HG02642 (cell line): Measurements from ENCODE around the gene H3-3A.
A peak's percentile ranks its signal among the peaks of the same experiment; 100 is the strongest.

Source experiments
- ATAC-seq: cut with Tn5 transposase; IDR thresholded peaks from one replicate; pipeline ENCODE4 v1.9.1; 2021; ENCODE audit warnings: mild to moderate bottlenecking; ENCODE audit not compliant: unreplicated experiment, poor library complexity

The H3-3A gene

GRCh38 chr1:226051365-226051764, 11.2 kb upstream of the H3-3A start:
- no peak for ATAC-seq

DNA sequence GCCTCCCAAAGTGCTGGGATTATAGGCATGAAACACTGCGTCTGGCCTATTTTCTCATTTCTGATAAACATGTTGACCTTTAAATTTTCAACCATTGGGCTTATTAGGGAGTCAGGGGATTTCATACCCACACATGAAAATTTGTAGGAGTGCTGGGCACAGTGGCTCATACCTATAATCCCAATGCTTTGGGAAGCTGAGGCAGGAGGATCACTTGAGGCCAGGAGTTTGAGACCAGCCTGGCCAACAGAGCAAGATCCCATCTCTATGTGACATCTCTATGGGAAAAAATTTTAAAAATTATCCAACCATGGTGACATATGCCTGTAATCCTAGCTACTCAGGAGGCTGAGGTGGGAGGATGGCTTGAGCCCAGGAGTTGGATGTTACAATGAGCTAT, 10.5 kb upstream of the H3-3A start:
- no peak for ATAC-seq

- no peak for ATAC-seq
These were observed 7.8 kb upstream of the H3-3A start for GRCh38 chr1:226054519-226055327.

- no peak for ATAC-seq
These were observed 2.8 kb upstream of the H3-3A start for GRCh38 chr1:226059709-226060108.

DNA sequence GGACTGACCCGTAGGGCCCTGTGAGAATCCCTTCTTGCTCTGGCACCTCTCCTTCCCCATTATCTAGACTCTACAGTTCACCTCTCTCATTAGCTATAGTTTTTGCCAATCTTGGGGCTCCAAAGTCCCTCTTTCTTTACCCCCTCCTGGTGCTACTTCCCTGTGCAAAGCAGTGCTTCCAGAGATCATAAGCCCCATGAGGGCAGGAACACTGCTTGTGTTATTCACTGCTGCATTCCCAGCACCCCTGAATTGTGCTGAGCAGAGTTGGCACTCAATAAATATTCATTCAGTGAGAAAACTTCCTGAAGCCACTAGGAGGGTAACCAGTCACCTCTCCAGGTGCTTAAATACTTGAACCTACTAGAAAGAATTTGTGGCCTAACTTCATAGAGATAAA, 2.1 kb upstream of the H3-3A start:
- ATAC-seq, result no peak

- ATAC-seq, result no peak
These were observed 1.3 kb upstream of the H3-3A start for GRCh38 chr1:226061068-226061840.

- ATAC-seq, result peak; percentile 57
These were observed 517 bp upstream of the H3-3A start for GRCh38 chr1:226061841-226062557.

GRCh38 chr1:226063224-226063976, 884 bp downstream of the H3-3A start:
- peak; percentile 21 for ATAC-seq

DNA sequence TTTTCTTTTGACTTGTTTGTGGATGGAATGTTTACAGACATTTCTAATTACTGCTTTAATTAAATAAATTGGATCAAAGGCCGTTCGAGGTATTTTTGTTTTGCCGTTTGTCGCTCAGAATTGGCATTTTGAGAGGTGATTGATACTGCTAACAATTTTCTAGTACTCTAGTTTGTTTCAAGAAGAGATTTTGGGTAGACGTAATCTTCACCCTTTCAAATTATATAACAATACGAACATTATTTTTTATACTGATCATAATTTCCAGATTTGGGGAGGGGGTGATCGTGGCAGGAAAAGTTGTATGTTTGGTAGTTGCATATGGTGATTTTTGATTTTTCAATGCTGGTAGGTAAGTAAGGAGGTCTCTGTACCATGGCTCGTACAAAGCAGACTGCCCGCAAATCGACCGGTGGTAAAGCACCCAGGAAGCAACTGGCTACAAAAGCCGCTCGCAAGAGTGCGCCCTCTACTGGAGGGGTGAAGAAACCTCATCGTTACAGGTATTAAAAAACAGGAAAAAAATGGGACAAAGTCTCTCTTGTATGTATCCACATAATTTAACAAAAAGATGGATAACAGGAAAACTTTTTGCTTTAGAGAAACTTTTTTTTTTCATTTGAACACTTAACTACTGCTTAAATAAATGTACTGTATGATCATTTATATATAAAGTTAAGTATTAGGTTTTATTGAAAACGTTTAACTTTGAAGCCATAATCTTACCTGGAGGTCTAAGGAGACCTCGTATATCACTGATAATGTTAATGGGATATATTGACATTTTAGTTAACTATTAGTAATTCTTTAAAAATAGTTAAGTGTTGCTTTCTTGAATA, 1.7 kb downstream of the H3-3A start:
- no peak for ATAC-seq

GRCh38 chr1:226064816-226065248, 2.3 kb downstream of the H3-3A start:
- no peak for ATAC-seq

DNA sequence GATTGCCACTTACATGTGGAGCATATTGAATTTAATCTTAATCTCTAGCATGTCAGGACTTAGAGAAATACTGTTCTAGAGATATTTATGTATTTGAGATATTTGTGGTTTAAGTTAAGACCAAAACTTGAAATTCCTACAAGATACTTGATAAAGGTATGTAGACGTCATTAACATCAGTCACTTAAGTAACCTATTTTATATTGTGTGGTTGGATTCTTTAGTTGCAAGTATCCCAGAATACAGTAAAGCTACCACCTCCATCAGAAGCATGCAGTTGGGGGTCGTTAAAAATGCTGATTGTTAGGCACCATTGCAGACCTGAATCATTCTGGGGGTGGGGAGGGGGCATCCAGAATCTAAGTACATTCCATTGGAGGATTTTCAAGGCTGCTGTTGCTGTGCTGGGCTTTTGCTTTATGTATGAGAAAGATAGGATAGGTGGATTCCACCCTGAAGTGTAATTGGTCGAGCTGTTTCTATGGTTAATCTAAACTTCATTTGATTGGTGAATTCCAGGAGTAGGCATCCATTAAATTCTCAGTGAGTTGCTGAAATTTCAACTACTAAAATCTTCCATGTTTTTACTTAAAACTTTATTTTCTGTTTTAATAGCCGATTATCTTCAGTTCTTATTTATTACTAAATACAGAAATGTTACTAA, 4.0 kb downstream of the H3-3A start:
- ATAC-seq, result no peak

- ATAC-seq, result no peak
These were observed 7.4 kb downstream of the H3-3A start for GRCh38 chr1:226069811-226070489.

- no peak for ATAC-seq
These were observed 9.8 kb downstream of the H3-3A start for GRCh38 chr1:226072347-226072746.

DNA sequence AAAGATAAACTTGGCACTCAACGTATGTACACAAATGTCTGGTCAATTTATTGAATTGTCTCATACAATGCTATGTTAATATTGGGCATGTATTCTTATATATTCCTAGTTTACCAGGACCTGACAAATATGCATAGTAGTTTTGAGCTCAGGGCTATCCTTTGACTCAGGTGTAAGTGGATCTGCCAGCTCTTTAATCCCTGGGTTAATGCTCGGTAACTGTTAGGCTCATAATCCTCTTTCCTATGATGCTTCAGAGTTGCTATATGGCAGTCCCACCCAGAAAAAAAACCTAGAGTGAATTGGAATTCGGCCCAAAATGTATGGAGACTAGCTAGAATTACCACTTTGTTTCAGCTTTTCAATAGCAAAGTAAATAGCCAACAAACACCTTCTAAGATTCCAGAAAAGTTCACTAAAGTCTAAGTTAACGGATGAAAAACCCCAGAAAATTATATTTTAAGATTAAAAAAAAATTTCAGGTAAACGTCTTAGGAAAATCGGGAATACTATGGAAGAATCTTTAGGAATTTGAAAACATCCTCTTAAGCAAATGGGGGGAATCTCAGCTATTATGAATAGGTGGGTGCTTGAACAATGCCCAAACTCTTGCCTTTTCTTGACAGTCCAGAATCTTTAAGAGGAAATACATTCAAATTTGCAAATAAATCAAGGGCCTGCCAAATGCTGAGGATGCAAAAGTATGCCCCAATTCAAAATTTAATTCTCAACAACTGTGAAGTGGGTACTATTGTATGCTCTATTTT, 10.9 kb downstream of the H3-3A start:
- no peak for ATAC-seq

DNA sequence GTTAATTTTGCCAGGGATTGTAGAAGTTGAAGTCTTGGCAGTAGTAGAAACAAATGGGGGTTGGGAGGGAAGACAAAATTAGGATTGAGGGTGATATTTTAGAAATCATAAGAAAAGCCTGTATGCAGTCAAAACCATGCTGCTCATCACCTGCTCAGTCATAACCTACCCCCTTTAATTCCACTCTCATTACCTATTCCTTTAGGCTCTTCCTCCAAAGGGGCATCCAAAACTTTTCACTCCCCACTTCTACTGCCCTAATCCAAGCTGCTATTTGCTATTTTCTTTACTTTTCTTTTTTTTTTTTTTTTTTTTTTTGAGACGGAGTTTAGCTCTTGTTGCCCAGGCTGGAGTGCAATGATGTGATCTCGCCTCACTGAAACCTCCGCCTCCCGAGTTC, 11.5 kb downstream of the H3-3A start:
- ATAC-seq, result no peak

DNA sequence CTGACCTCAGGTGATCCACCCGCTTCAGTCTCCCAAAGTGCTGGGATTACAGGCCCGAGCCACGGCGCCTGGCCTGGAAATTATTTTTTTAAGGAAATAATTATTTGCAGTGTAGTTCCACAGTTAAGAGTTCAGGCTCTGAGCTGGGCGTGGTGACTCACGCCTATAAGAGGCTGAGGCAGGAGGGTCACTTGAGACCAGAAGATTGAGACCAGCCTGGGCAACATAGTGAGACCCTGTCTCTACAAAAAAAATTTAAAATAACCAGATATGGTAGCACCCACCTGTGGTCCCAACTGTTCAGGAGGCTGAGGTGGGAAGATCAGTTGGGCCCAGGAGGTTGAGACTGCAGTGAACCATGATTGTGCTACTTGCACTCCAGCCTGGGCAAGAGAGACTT, 13.9 kb downstream of the H3-3A start:
- ATAC-seq, result no peak

- no peak for ATAC-seq
These were observed 15.9 kb downstream of the H3-3A start for GRCh38 chr1:226078374-226078773.

GRCh38 chr1:226082587-226082917, 20.0 kb downstream of the H3-3A start:
- no peak for ATAC-seq
